B cell (primary cell): ENCODE data around the gene SCFD2. TPM values are rescaled to one million over a fixed set of nuclear protein-coding genes. Genes with fewer than 3 reads are reported as not detected.

Experiments used
- ATAC-seq: fragments of 200-7000 bp; cut with Tn5 transposase; one replicate; pipeline ENCODE4 v1.10.0; 2021; ENCODE audit warnings: low read depth, mild to moderate bottlenecking, moderate number of reproducible peaks, moderate library complexity
- CTCF ChIA-PET: fragments of 350-600 bp; sonication (Branson Sonifier 250); formaldehyde crosslinking; loops from one replicate; lab custom pipeline; 2021; ENCODE audit warnings: antibody characterized with exemption, inconsistent platforms; lab: Charles Lee
- POLR2A ChIA-PET: fragments of 350-600 bp; sonication (Branson Sonifier 250); formaldehyde crosslinking; loops from one replicate; lab custom pipeline; 2021; ENCODE audit warnings: antibody characterized with exemption; lab: Charles Lee
- DNase-seq: peaks from one replicate; pipeline ENCODE4 v3.0.0; 2013
- H2AFZ ChIP-seq: 2 replicates; pipeline ENCODE4 v1.6.1; 2012; ENCODE audit warnings: mild to moderate bottlenecking, low read depth, low read length; ENCODE audit not compliant: insufficient read depth, poor library complexity, severe bottlenecking
- H3K27ac ChIP-seq, 2 donors: 1 replicate in 1 of 2; 2 replicates in 1 of 2; pipeline ENCODE4 v1.5.1; 2012 to 2013; ENCODE audit warnings: low read length in 2 of 2, mild to moderate bottlenecking in 2 of 2, moderate library complexity in 1 of 2
- H3K27me3 ChIP-seq, 4 experiments: fragments of 200-600 bp in 1 of 4; sonication (generic) in 1 of 4; replicated peaks in 1 of 4; 1 replicate in 2 of 4; 2 replicates in 2 of 4; pipeline versions ENCODE4 v1.6.1 to v1.7.0; 2013 to 2016; ENCODE audit warnings: low read length in 3 of 4, mild to moderate bottlenecking in 2 of 4, mixed read lengths in 1 of 4, moderate library complexity in 1 of 4; ENCODE audit not compliant: insufficient read depth in 4 of 4, control insufficient read depth in 3 of 4; ENCODE audit errors: control extremely low read depth in 1 of 4
- H3K36me3 ChIP-seq, 2 experiments: replicated peaks in 1 of 2; 1 replicate in 1 of 2; 2 replicates in 1 of 2; pipeline versions ENCODE4 v1.6.1 to v1.7.1; 2013; ENCODE audit warnings: low read length in 1 of 2; ENCODE audit not compliant: insufficient read depth in 2 of 2, control insufficient read depth in 1 of 2; ENCODE audit errors: control extremely low read depth in 1 of 2, extremely low read depth in 1 of 2
- H3K4me1 ChIP-seq, 2 donors: fragments of 200-600 bp in 1 of 2; sonication (generic) in 1 of 2; 1 replicate in 1 of 2; 2 replicates in 1 of 2; pipeline versions ENCODE4 v1.5.1 to v1.6.1; 2013 to 2017; ENCODE audit warnings: low read length in 2 of 2; ENCODE audit not compliant: control insufficient read depth in 2 of 2, insufficient read depth in 2 of 2
- H3K4me2 ChIP-seq: replicated peaks from 2 replicates; pipeline ENCODE3; 2012; ENCODE audit warnings: mild to moderate bottlenecking, low read depth, low read length; ENCODE audit not compliant: poor library complexity, severe bottlenecking
- H3K4me3 ChIP-seq, 5 experiments: fragments of 200-600 bp in 1 of 5; sonication (generic) in 1 of 5; 1 replicate in 3 of 5; 2 replicates in 2 of 5; pipeline versions ENCODE4 v1.5.1 to v1.7.0; 2011 to 2016; ENCODE audit warnings: low read length in 4 of 5, mild to moderate bottlenecking in 4 of 5, low read depth in 2 of 5, control low read depth in 1 of 5, moderate library complexity in 1 of 5; ENCODE audit not compliant: insufficient read depth in 1 of 5; ENCODE audit errors: control extremely low read depth in 1 of 5, extremely low read depth in 1 of 5
- H3K79me2 ChIP-seq: fragments of 200-600 bp; sonication (generic); one replicate; pipeline ENCODE4 v1.6.0; 2016; ENCODE audit warnings: low read length; ENCODE audit not compliant: control insufficient read depth, insufficient read depth
- H3K9ac ChIP-seq: fragments of 200-600 bp; sonication (generic); 2 replicates; pipeline ENCODE4 v1.6.1; 2017; ENCODE audit warnings: mild to moderate bottlenecking, low read length, moderate library complexity
- H3K9me3 ChIP-seq, 3 donors: one replicate each; pipeline versions ENCODE4 v1.6.1 to v1.7.1; 2013; ENCODE audit warnings: low read length in 2 of 3; ENCODE audit not compliant: control insufficient read depth in 2 of 3, insufficient read depth in 1 of 3; ENCODE audit errors: control extremely low read depth in 1 of 3
- H4K20me1 ChIP-seq: 2 replicates; pipeline ENCODE4 v1.6.0; 2012; ENCODE audit warnings: mild to moderate bottlenecking, low read length; ENCODE audit not compliant: insufficient read depth, control insufficient read depth, poor library complexity, severe bottlenecking
- H3K27ac Mint-ChIP-seq: one replicate; pipeline ENCODE4 v1.8.0; 2021; ENCODE audit warnings: mixed read lengths
- H3K27me3 Mint-ChIP-seq: one replicate; pipeline ENCODE4 v1.8.0; 2021; ENCODE audit warnings: mixed read lengths
- H3K4me1 Mint-ChIP-seq: one replicate; pipeline ENCODE4 v1.8.0; 2021; ENCODE audit warnings: mixed read lengths
- H3K4me3 Mint-ChIP-seq: one replicate; pipeline ENCODE4 v1.8.0; 2021; ENCODE audit warnings: mixed read lengths
- H3K9me3 Mint-ChIP-seq: one replicate; pipeline ENCODE4 v1.8.0; 2022; ENCODE audit warnings: mixed read lengths; ENCODE audit not compliant: insufficient read depth
- CTCF ChIP-seq: fragments of 200-600 bp; IDR thresholded peaks from one replicate; pipeline ENCODE4 v1.8.0; 2022; ENCODE audit warnings: antibody characterized with exemption, mild to moderate bottlenecking
- EZH2 ChIP-seq: IDR thresholded peaks from 2 replicates; pipeline ENCODE4 v1.6.1; 2012; ENCODE audit warnings: borderline replicate concordance, low read depth, mild to moderate bottlenecking, moderate library complexity, low read length; ENCODE audit not compliant: insufficient read depth, poor library complexity, severe bottlenecking
- WGBS: methylation state at CpG from one replicate; pipeline ENCODE4 v1.1.5; 2013; ENCODE audit warnings: missing lambda C conversion rate; ENCODE audit not compliant: insufficient coverage; 5-methylcytosine and 5-hydroxymethylcytosine counted together
- intact Hi-C: fragments of 100-400 bp; cut with micrococcal nuclease; formaldehyde crosslinking; loops from one replicate; pipeline ENCODE4 v1.10.0; 2022
- polyA plus RNA-seq: library from polyadenylated mRNA; depleted of rRNA; stranded (reverse); fragments of >200 nt; gene quantifications from 2 replicates; pipeline ENCODE4 v1.2.3, GENCODE V29; 2012
- total RNA-seq, 2 donors: library from RNA; stranded (reverse); fragments of 120-200 nt in 1 of 2; gene quantifications; 1 replicate in 1 of 2; 2 replicates in 1 of 2; pipeline versions ENCODE4 v1.2.3 to v1.2.4, GENCODE V29; 2013 to 2022

SCFD2 gene
- total and polyA plus RNA-seq, 2 donors (not counting 1 experiment from before 2014, with no cell fraction given): 12.8 to 20.4 TPM

DNA sequence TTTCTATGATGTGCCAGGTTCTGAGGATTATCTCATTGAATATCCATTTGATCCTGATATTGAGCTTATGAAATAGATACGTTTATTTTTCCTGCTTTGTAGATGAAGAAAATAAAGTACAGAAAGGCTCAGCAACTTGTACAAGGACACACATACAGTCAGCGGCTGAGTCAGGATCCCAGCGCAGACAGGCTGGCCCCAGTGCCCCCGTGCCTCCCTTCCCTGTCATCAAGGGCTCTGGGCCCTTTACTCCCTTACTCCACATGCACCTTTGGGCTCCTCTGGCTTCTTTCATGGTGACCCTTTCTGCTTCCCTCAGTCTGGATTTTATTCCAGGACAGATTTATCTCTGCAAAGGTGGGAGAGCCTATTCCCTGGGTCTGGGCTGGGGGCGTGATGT is 490.9 kb downstream of the SCFD2 start:
- DNase-seq: no peak
- Mint-ChIP-seq H3K4me1 (no peaks in the 10 kb centered on the region), H3K4me3 (no peak overlapping the region), H3K27me3 (no peaks in the 10 kb centered on the region), H3K9me3 (no peaks in the 10 kb centered on the region), H3K27ac (no peak overlapping the region)
- Histone ChIP-seq H3K9ac (no peak overlapping the region), H3K27me3 (no peaks in the 10 kb centered on the region), H3K36me3 (no peaks in the 10 kb centered on the region), H2AFZ (no peak overlapping the region), H3K9me3 (no peaks in the 10 kb centered on the region), H3K4me3 (no peak overlapping the region), H3K4me1 (no peaks in the 10 kb centered on the region), H3K4me2 (no peak overlapping the region), H4K20me1 (no peaks in the 10 kb centered on the region), H3K79me2 (no peaks in the 10 kb centered on the region), H3K27ac (no peak overlapping the region)
- intact Hi-C loops: no loop called here
- 100% methylated on average over 2 of the region's 5 CpGs for WGBS
- POLR2A ChIA-PET: no interaction called here
- ATAC-seq: no peak
- CTCF ChIA-PET: no interaction called here
- no peak for TF ChIP-seq CTCF
- no peak for TF ChIP-seq EZH2

GRCh38 chr4:52873861-52874343 is 492.0 kb downstream of the SCFD2 start:
- H2AFZ ChIP-seq: no peak overlapping the region
- WGBS: 99% methylated on average over 10 of the region's 10 CpGs
- ChIA-PET CTCF (no interaction called here), POLR2A (no interaction called here)
- Mint-ChIP-seq H3K4me1 (no peaks in the 10 kb centered on the region), H3K4me3 (no peak overlapping the region), H3K27ac (no peak overlapping the region), H3K27me3 (no peaks in the 10 kb centered on the region), H3K9me3 (no peaks in the 10 kb centered on the region)
- no peak overlapping the region for H3K27ac ChIP-seq
- H3K36me3 ChIP-seq: no peaks in the 10 kb centered on the region
- H3K79me2 ChIP-seq: no peaks in the 10 kb centered on the region
- no peaks in the 10 kb centered on the region for H4K20me1 ChIP-seq
- no peaks in the 10 kb centered on the region for H3K4me1 ChIP-seq
- DNase-seq: no peak
- H3K9me3 ChIP-seq: no peaks in the 10 kb centered on the region
- H3K4me3 ChIP-seq: no peak overlapping the region
- TF ChIP-seq EZH2 (no peak), CTCF (no peak)
- intact Hi-C loops: no loop called here
- no peak overlapping the region for H3K4me2 ChIP-seq
- H3K9ac ChIP-seq: no peak overlapping the region
- no peaks in the 10 kb centered on the region for H3K27me3 ChIP-seq
- no peak for ATAC-seq
